DMS 273 treated with DMSO at 0.1 percent for 48 hours (cell line): ENCODE measurements around the gene SPAG9.
A peak's percentile ranks its signal among the peaks of the same experiment; 100 is the strongest.

Source experiments
- DNase-seq: peaks from one replicate; lab custom pipeline; 2025; lab: John Stamatoyannopoulos, UW

SPAG9 gene

GRCh38 chr17:51120739-51121619 is at the start of gene SPAG9:
TSS of gene SPAG9 (minus strand) at chr17:51120868. CDS start at chr17:51120656, 212 bp downstream.
- peak; percentile 88 for DNase-seq

GRCh38 chr17:51169340-51169739 is 48.7 kb upstream of the SPAG9 start:
- DNase-seq, result no peak

- no peak for DNase-seq
Measured at GRCh38 chr17:51166987-51167931, 46.6 kb upstream of the SPAG9 start.

- peak; percentile 85 for DNase-seq
Measured at GRCh38 chr17:51166198-51166986, 45.7 kb upstream of the SPAG9 start, which contains the start of gene NME2. TSS of gene NME2 (plus strand) at chr17:51166411. CDS start at chr17:51166831, 420 bp downstream.

- DNase-seq, result peak; percentile 85
Measured at GRCh38 chr17:51165680-51166197, 45.1 kb upstream of the SPAG9 start.

- DNase-seq, result no peak
Measured at GRCh38 chr17:51164911-51165679, 44.4 kb upstream of the SPAG9 start.

GRCh38 chr17:51161541-51161940 is 40.9 kb upstream of the SPAG9 start:
- no peak for DNase-seq

- DNase-seq, result no peak
Measured at GRCh38 chr17:51159604-51160003, 38.9 kb upstream of the SPAG9 start.

GRCh38 chr17:51155416-51155815 is 34.7 kb upstream of the SPAG9 start:
- no peak for DNase-seq

GRCh38 chr17:51154176-51154575 is 33.5 kb upstream of the SPAG9 start:
- no peak for DNase-seq

GRCh38 chr17:51153210-51154072 is 32.8 kb upstream of the SPAG9 start, which contains the start of gene NME1:
TSS of gene NME1 (plus strand) at chr17:51153559. CDS start at chr17:51155655, 2,096 bp downstream.
- DNase-seq, result peak; percentile 99

- no peak for DNase-seq
Measured at GRCh38 chr17:51152766-51153209, 32.1 kb upstream of the SPAG9 start.

GRCh38 chr17:51150932-51151331 is 30.3 kb upstream of the SPAG9 start:
- DNase-seq, result no peak

- no peak for DNase-seq
Measured at GRCh38 chr17:51149163-51149562, 28.5 kb upstream of the SPAG9 start.

GRCh38 chr17:51147650-51148049 is 27.0 kb upstream of the SPAG9 start:
- DNase-seq, result no peak

GRCh38 chr17:51144266-51145022 is 23.8 kb upstream of the SPAG9 start:
- peak; percentile 37 for DNase-seq

GRCh38 chr17:51142597-51142996 is 21.9 kb upstream of the SPAG9 start:
- DNase-seq, result no peak

GRCh38 chr17:51135956-51136355 is 15.3 kb upstream of the SPAG9 start:
- no peak for DNase-seq

GRCh38 chr17:51133365-51133764 is 12.7 kb upstream of the SPAG9 start:
- DNase-seq, result no peak
